ENCODE data around the gene NFYC.
"Not testable (repeated sequence)": the region's sequence is repeated elsewhere in the genome, so short reads cannot be mapped to it uniquely, and the experiment has no call there.

The NFYC gene

DNA sequence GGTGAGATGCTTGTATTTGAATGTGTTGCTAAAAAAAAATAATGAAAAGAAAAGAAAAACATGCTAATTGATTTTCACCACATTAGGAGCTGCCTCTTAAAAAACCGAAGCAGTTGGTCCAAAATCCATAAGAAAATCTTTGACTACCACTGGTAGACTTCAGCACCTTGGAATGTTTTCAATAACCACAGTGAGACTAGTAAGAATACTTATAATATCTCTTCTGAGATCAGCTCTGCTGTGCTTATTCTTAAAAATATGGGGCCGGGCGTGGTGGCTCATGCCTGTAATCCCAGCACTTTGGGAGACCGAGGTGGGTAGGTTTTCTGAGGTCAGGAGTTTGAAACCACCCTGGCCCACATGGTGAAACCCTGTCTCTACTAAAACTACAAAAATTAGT, 15.1 kb downstream of the NFYC start:
- no peak for DNase-seq (ENCODE audit: low read depth)

- peak; percentile 77 for DNase-seq (ENCODE audit: low read depth)
Observed at GRCh38 chr1:40708750-40709099, 17.2 kb downstream of the NFYC start.

- peak; percentile 95 for DNase-seq (ENCODE audit: low read depth)
Observed at GRCh38 chr1:40709100-40709801, 17.7 kb downstream of the NFYC start.

- DNase-seq (ENCODE audit: low read depth): no peak
Observed at GRCh38 chr1:40709802-40710278, 18.3 kb downstream of the NFYC start.

DNA sequence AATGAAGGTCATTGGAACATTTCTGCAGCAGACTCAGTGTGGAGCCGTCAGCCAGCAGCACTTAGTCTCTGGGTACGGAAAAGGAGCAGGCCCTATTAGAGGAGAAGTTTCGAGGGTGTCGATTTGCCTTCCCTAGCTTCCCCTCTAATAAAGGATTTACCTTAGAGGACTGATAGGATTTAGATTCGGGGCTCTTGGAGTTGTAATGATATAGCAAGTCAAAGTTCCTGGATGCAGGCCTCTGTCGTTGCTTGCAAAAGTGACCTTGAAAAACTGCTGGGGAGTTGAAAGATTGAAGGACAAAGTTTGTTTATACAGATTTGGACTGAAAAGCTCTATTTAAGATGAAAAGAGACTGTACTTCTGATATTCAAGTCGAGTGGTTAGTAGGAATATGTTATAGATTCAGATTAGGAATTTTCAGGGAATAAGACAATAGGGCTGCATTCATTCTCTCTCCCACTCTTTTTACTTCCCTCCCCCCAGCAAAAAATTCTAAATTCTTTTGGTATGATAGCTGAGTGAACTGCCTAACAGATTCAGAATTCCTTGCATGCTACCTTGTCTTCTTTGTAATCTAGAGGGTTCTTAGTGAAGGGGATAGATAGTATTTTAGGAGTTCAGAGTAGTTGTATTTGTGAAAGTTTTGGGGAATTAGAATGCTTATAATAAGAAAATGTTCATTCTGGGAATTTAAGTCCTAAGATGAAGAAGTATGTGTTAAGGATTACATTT, 19.2 kb downstream of the NFYC start:
- DNase-seq (ENCODE audit: low read depth): no peak

DNA sequence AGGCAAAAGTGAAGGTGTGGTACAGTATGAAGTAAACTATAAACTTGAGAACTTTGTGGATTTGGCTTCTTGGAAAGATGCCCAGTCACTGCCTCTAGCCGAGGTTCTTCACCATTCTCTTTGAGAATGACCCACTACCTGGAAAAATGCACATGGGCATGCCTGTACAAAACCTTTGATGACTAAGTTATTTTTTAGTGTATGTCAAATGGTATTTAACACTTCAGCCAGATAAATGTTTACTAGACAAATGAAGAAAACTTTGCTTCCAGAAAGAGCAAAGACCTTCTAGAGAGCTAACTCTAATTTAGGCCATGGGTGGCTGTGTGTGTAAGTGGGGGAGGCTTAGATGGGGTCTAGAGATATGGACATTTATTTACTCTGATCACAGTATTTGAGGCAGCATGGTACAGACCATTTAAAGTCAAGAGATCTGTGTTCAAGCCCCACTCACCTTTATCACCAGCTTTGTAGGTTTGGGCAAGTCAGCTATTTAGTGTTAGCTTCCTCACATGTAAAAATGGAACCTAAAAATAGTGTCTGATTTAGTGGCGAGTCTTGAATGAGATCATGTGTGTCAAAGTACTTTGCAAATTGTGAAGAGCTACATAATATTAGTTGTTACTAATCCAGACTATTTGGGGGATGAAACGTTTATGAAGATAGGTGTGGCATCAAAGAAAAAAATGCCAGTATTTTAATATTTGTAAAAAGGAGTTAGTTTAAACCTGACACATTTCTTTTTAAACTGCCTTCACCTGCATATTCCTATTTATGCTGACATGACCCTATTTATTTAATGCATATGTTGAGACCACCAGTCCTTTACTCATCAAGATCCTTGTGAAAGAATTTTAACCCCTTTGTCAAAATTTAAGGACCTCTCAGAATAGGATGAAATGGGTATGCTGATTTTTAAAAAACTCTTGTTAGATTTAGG, 20.2 kb downstream of the NFYC start:
- DNase-seq (ENCODE audit: low read depth): no peak

- DNase-seq (ENCODE audit: low read depth): no peak
Observed at GRCh38 chr1:40712405-40712944, 21.0 kb downstream of the NFYC start.

GRCh38 chr1:40712997-40713396, 21.5 kb downstream of the NFYC start:
- no peak for DNase-seq (ENCODE audit: low read depth)

- no peak for DNase-seq (ENCODE audit: low read depth)
Observed at GRCh38 chr1:40715491-40716059, 24.1 kb downstream of the NFYC start.

DNA sequence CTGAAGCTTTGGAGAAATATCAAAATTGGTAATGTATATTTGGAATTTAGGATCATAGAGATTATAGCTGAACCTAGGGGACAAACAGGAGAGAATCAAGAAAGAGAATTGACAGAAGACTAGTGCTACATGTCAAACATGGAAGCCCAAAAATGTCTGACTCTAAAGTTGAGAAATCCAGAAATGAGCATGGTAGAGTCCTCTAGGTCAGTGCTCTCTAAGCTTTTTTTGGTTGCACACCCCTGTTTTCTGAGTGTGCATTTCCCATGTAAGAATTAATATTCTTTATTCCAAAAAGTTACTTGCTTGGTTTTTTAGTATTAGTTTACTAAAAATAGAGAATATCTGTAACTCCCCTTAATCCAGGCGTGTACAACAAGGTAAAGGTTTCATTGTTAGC, 25.6 kb downstream of the NFYC start:
- no peak for DNase-seq (ENCODE audit: low read depth)

GRCh38 chr1:40717955-40718354, 26.5 kb downstream of the NFYC start:
- DNase-seq (ENCODE audit: low read depth): no peak

GRCh38 chr1:40720493-40720892, 29.0 kb downstream of the NFYC start:
- no peak for DNase-seq (ENCODE audit: low read depth)

DNA sequence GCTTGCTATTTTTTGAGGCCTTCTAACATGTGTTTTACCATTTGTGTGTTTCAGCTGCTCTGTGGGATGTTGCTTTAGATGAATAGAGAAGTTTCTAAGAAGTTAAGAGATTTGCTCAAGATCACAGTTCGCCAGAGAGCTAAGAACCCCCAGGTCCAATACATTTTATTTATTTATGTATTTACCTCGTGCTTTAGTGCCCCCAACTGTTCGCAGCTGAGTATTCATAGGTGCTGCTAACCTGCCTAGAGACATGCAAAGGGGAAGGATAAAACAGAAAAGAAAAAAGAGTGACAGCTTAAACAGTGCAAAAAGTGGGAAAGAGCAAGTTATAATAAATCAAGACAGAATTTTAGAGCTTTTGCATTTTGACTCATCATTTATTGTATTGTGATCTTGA, 31.1 kb downstream of the NFYC start:
- DNase-seq (ENCODE audit: low read depth): no peak

GRCh38 chr1:40723196-40723955, 31.9 kb downstream of the NFYC start:
- DNase-seq (ENCODE audit: low read depth): no peak

- not testable (repeated sequence) for DNase-seq (ENCODE audit: low read depth)
Observed at GRCh38 chr1:40727662-40728061, 36.2 kb downstream of the NFYC start.

- DNase-seq (ENCODE audit: low read depth): not testable (repeated sequence)
Observed at GRCh38 chr1:40729316-40729862, 37.9 kb downstream of the NFYC start.

DNA sequence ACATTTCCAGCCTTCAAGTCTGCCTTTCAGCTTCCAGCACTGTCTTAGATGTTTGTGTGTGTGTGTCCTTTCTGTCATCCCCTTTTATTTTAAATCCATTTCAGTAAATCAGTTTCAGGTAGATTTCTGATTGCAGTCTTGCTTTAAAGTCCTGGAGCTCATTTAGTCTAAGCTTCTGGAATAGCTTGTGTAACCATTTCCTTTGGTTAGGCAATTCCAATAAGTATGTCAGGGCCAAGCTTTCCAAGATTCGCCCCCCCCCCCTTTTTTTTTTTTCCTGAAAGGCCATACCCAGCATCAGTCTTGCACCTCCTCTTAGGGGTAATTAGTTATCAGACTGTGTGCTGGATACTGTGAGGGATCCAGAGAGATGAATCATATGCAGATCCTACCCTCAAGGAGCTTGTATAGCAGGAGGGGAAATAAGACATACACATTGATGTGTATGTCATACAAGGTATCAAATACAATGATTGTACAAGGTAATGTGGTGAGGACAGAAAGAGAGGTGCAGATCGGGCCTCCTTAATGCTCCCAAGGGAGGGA, 41.3 kb downstream of the NFYC start:
- no peak for DNase-seq (ENCODE audit: low read depth)

DNA sequence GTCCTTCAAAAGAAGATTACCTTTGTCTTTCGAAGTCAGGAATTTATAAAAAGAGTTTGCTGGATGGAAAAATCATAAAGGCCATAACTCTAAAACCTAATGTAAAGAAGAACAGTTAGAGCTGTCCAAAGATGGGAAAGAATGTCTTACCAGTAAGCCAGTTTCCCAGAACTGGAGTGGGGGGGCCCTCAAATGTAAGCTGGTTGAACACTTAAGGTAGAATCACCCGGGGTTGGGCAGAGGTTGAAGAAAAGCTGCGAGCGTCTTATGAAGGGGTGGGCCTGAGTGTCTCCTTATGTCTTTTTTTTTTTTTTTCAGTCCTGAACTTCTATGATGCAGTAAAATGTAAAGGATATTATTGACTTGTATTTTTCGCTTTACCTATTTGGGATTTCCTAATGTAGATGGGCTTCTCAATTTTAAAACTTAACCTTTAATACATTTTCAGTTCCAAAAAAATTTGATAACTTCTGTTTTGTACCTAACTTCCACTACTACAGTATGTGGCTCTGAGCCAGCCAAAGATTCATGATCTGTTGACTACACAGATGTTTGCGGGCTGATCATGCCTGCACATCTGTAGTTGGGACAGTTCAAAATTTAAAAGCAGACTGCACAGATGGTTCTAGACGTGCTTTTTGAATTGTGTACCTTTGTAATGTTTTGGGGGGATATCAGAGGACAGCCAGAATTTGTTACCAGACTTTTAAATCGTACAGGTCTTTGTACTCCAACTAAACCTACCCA, 43.6 kb downstream of the NFYC start:
- DNase-seq (ENCODE audit: low read depth): no peak

DNA sequence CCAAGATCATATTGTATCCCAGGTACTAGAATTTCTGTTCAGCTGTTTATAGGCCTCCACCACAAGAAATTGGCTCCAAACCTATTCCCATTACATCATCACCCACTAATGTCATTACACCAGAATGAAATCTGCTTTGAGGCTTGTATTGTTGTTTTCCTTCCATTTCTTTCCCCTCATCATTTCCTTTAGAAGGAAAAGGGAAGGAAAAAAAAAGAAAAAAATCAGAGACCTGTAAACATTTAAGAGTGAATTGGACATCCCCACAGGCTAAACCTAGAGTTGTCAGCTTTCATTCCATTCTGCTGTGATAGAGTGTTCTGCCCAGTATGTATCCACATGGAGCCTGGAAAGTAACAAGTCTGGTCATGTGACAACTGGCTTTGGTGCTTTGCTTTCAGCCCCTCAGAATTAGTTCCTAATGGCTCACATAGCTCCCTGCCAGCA, 44.6 kb downstream of the NFYC start:
- DNase-seq (ENCODE audit: low read depth): no peak

GRCh38 chr1:40738831-40739230, 47.3 kb downstream of the NFYC start:
- DNase-seq (ENCODE audit: low read depth): no peak
